Prostate gland (tissue), 2 donors: ENCODE data around the gene ITIH1. TPM values are rescaled to one million over a fixed set of nuclear protein-coding genes. Genes with fewer than 3 reads are reported as not detected.

Experiments used
- DNase-seq: peaks from one replicate; pipeline ENCODE4 v3.0.0-alpha.2; 2019; ENCODE audit warnings: low spot score
- H3K27ac ChIP-seq, 2 donors: fragments of 200-600 bp; sonication (generic); 2 replicates each; pipeline ENCODE4 v1.5.1; 2017 to 2019
- H3K27me3 ChIP-seq: fragments of 200-600 bp; sonication (generic); replicated peaks from 2 replicates; pipeline ENCODE4 v1.5.1; 2019; ENCODE audit not compliant: insufficient read depth
- H3K36me3 ChIP-seq, 2 donors: fragments of 200-600 bp; sonication (generic); 1 replicate in 1 of 2; 2 replicates in 1 of 2; pipeline versions ENCODE4 v1.5.1 to v1.8.1; 2017 to 2019
- H3K4me1 ChIP-seq: fragments of 200-600 bp; sonication (generic); replicated peaks from 2 replicates; pipeline ENCODE4 v1.5.1; 2019
- H3K4me3 ChIP-seq, 2 donors: fragments of 200-600 bp; sonication (generic); 2 replicates each; pipeline ENCODE4 v1.5.1; 2017 to 2019
- H3K9me3 ChIP-seq: fragments of 200-600 bp; sonication (generic); 2 replicates; pipeline ENCODE4 v1.5.1; 2017
- CTCF ChIP-seq, 4 experiments: fragments of 200-600 bp in 2 of 4; fragments of 450-650 bp in 2 of 4; sonication (generic) in 2 of 4; IDR thresholded peaks; 1 replicate in 3 of 4; 2 replicates in 1 of 4; pipeline ENCODE4 v1.5.1; 2016 to 2019; ENCODE audit warnings: antibody characterized with exemption in 4 of 4, mild to moderate bottlenecking in 2 of 4, moderate library complexity in 2 of 4
- POLR2A ChIP-seq: fragments of 450-650 bp; IDR thresholded peaks from one replicate; pipeline ENCODE4 v1.6.1; 2016; ENCODE audit warnings: antibody characterized with exemption, mild to moderate bottlenecking
- POLR2AphosphoS5 ChIP-seq: sonication (generic); formaldehyde crosslinking; IDR thresholded peaks from one replicate; pipeline ENCODE4 v1.6.1; 2017; ENCODE audit warnings: antibody characterized with exemption
- WGBS: methylation state at CpG from one replicate; pipeline ENCODE4 v1.1.5; 2018; 5-methylcytosine and 5-hydroxymethylcytosine counted together
- intact Hi-C: fragments of 100-400 bp; cut with DNase I; formaldehyde crosslinking; loops from one replicate; pipeline ENCODE4 v1.14.2; 2022
- total RNA-seq, 2 donors: library from RNA; depleted of rRNA; stranded (reverse); fragments of >200 nt; gene quantifications; one replicate each; pipeline ENCODE4 v1.1.0, GENCODE V29; 2016

The ITIH1 gene
- total RNA-seq, 2 donors from 2014 or later: 3.5 TPM; not detected in 1

- WGBS: 76% methylated on average over 8 of the region's 8 CpGs
- H3K9me3 ChIP-seq: no peaks in the 10 kb centered on the region
- no peak overlapping the region for H3K27ac ChIP-seq
- TF ChIP-seq CTCF (IDR thresholded peaks at IDR 0.05) (no peak), POLR2AphosphoS5 (no peak), POLR2A (no peak)
- H3K4me1 ChIP-seq: no peaks in the 10 kb centered on the region
- intact Hi-C loops: no loop called here
- H3K4me3 ChIP-seq: no peak overlapping the region
- H3K36me3 ChIP-seq: no peaks in the 10 kb centered on the region
- H3K27me3 ChIP-seq: no peaks in the 10 kb centered on the region
- no peak for DNase-seq
These were observed 58.5 kb downstream of the ITIH1 start for GRCh38 chr3:52835766-52836470.

DNA sequence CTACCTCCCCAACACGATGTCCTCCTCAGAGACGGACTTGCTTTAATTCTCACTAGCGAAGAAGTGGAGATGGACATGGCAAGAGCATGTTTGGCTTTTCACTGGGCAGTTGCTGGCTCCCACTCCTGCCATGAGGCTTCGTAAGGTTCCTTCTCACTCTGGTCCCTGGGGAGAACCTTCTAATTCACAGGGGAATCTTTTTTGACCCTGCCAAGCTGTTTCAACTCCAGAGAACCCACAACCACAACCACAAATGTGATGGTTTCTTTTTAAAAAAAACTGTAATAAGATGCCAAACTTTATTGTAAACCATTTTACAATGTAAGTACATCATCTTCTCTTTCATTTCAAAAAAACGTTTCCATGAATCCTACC, 59.1 kb downstream of the ITIH1 start:
- H3K9me3 ChIP-seq: no peaks in the 10 kb centered on the region
- no peak overlapping the region for H3K4me3 ChIP-seq
- H3K36me3 ChIP-seq: no peaks in the 10 kb centered on the region
- no peak for TF ChIP-seq CTCF (IDR thresholded peaks at IDR 0.05)
- no peak for TF ChIP-seq POLR2A
- DNase-seq: no peak
- intact Hi-C loops: no loop called here
- H3K27me3 ChIP-seq: no peaks in the 10 kb centered on the region
- H3K4me1 ChIP-seq: no peaks in the 10 kb centered on the region
- H3K27ac ChIP-seq: no peak overlapping the region
- 85% methylated on average over 5 of the region's 5 CpGs for WGBS

GRCh38 chr3:52836986-52837385, 59.6 kb downstream of the ITIH1 start:
- Histone ChIP-seq H3K27ac (no peak overlapping the region), H3K36me3 (no peaks in the 10 kb centered on the region), H3K27me3 (no peaks in the 10 kb centered on the region), H3K4me1 (no peaks in the 10 kb centered on the region), H3K9me3 (no peaks in the 10 kb centered on the region), H3K4me3 (no peak overlapping the region)
- no peak for DNase-seq
- intact Hi-C loops: no loop called here
- WGBS: 88% methylated on average over 4 of the region's 4 CpGs
- TF ChIP-seq POLR2AphosphoS5 (no peak), CTCF (IDR thresholded peaks at IDR 0.05) (no peak), POLR2A (no peak)

GRCh38 chr3:52838561-52839267, 61.3 kb downstream of the ITIH1 start:
- H3K4me1 ChIP-seq: no peaks in the 10 kb centered on the region
- intact Hi-C loops: no loop called here
- H3K9me3 ChIP-seq: no peaks in the 10 kb centered on the region
- DNase-seq: no peak
- 89% methylated on average over 8 of the region's 8 CpGs for WGBS
- no peaks in the 10 kb centered on the region for H3K36me3 ChIP-seq
- H3K27ac ChIP-seq: no peak overlapping the region
- no peak overlapping the region for H3K4me3 ChIP-seq
- H3K27me3 ChIP-seq: no peaks in the 10 kb centered on the region
- no peak for TF ChIP-seq CTCF (IDR thresholded peaks at IDR 0.05)
- TF ChIP-seq POLR2AphosphoS5: no peak
- TF ChIP-seq POLR2A: no peak

DNA sequence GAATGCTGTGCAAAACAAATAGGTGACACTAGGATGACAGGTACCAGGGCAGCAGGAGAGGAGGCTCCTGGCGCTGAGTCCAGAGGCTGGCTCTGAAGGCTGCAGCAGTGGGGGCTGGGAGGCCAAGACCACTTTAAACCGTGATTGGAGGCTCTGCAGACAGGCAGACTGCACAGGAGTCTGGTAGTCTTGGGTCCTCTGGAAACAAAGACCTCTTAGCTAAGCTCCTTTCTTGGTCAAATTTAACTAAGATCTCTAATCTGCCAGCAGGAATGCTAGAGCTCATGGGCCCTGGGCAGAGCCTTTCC, 61.8 kb downstream of the ITIH1 start:
- no peaks in the 10 kb centered on the region for H3K36me3 ChIP-seq
- TF ChIP-seq POLR2A: no peak
- TF ChIP-seq POLR2AphosphoS5: no peak
- H3K9me3 ChIP-seq: no peaks in the 10 kb centered on the region
- WGBS: 71% methylated on average over 2 of the region's 2 CpGs
- no peak overlapping the region for H3K27ac ChIP-seq
- H3K4me3 ChIP-seq: no peak overlapping the region
- intact Hi-C loops: no loop called here
- H3K27me3 ChIP-seq: no peaks in the 10 kb centered on the region
- no peak for DNase-seq
- H3K4me1 ChIP-seq: no peaks in the 10 kb centered on the region
